B cell (primary cell): ENCODE results near the gene WBP1. TPM values are rescaled to one million over a fixed set of nuclear protein-coding genes. Genes with fewer than 3 reads are reported as not detected.

ENCODE experiments used
- ATAC-seq: fragments of 200-7000 bp; cut with Tn5 transposase; one replicate; pipeline ENCODE4 v1.10.0; 2021; ENCODE audit warnings: low read depth, mild to moderate bottlenecking, moderate number of reproducible peaks, moderate library complexity
- CTCF ChIA-PET: fragments of 350-600 bp; sonication (Branson Sonifier 250); formaldehyde crosslinking; loops from one replicate; lab custom pipeline; 2021; ENCODE audit warnings: antibody characterized with exemption, inconsistent platforms; lab: Charles Lee
- POLR2A ChIA-PET: fragments of 350-600 bp; sonication (Branson Sonifier 250); formaldehyde crosslinking; loops from one replicate; lab custom pipeline; 2021; ENCODE audit warnings: antibody characterized with exemption; lab: Charles Lee
- DNase-seq: peaks from one replicate; pipeline ENCODE4 v3.0.0; 2013
- H2AFZ ChIP-seq: 2 replicates; pipeline ENCODE4 v1.6.1; 2012; ENCODE audit warnings: mild to moderate bottlenecking, low read depth, low read length; ENCODE audit not compliant: insufficient read depth, poor library complexity, severe bottlenecking
- H3K27ac ChIP-seq, 2 donors: 1 replicate in 1 of 2; 2 replicates in 1 of 2; pipeline ENCODE4 v1.5.1; 2012 to 2013; ENCODE audit warnings: low read length in 2 of 2, mild to moderate bottlenecking in 2 of 2, moderate library complexity in 1 of 2
- H3K27me3 ChIP-seq, 4 experiments: fragments of 200-600 bp in 1 of 4; sonication (generic) in 1 of 4; replicated peaks in 1 of 4; 1 replicate in 2 of 4; 2 replicates in 2 of 4; pipeline versions ENCODE4 v1.6.1 to v1.7.0; 2013 to 2016; ENCODE audit warnings: low read length in 3 of 4, mild to moderate bottlenecking in 2 of 4, mixed read lengths in 1 of 4, moderate library complexity in 1 of 4; ENCODE audit not compliant: insufficient read depth in 4 of 4, control insufficient read depth in 3 of 4; ENCODE audit errors: control extremely low read depth in 1 of 4
- H3K36me3 ChIP-seq, 2 experiments: replicated peaks in 1 of 2; 1 replicate in 1 of 2; 2 replicates in 1 of 2; pipeline versions ENCODE4 v1.6.1 to v1.7.1; 2013; ENCODE audit warnings: low read length in 1 of 2; ENCODE audit not compliant: insufficient read depth in 2 of 2, control insufficient read depth in 1 of 2; ENCODE audit errors: control extremely low read depth in 1 of 2, extremely low read depth in 1 of 2
- H3K4me1 ChIP-seq, 2 donors: fragments of 200-600 bp in 1 of 2; sonication (generic) in 1 of 2; 1 replicate in 1 of 2; 2 replicates in 1 of 2; pipeline versions ENCODE4 v1.5.1 to v1.6.1; 2013 to 2017; ENCODE audit warnings: low read length in 2 of 2; ENCODE audit not compliant: control insufficient read depth in 2 of 2, insufficient read depth in 2 of 2
- H3K4me2 ChIP-seq: replicated peaks from 2 replicates; pipeline ENCODE3; 2012; ENCODE audit warnings: mild to moderate bottlenecking, low read depth, low read length; ENCODE audit not compliant: poor library complexity, severe bottlenecking
- H3K4me3 ChIP-seq, 5 experiments: fragments of 200-600 bp in 1 of 5; sonication (generic) in 1 of 5; 1 replicate in 3 of 5; 2 replicates in 2 of 5; pipeline versions ENCODE4 v1.5.1 to v1.7.0; 2011 to 2016; ENCODE audit warnings: low read length in 4 of 5, mild to moderate bottlenecking in 4 of 5, low read depth in 2 of 5, control low read depth in 1 of 5, moderate library complexity in 1 of 5; ENCODE audit not compliant: insufficient read depth in 1 of 5; ENCODE audit errors: control extremely low read depth in 1 of 5, extremely low read depth in 1 of 5
- H3K79me2 ChIP-seq: fragments of 200-600 bp; sonication (generic); one replicate; pipeline ENCODE4 v1.6.0; 2016; ENCODE audit warnings: low read length; ENCODE audit not compliant: control insufficient read depth, insufficient read depth
- H3K9ac ChIP-seq: fragments of 200-600 bp; sonication (generic); 2 replicates; pipeline ENCODE4 v1.6.1; 2017; ENCODE audit warnings: mild to moderate bottlenecking, low read length, moderate library complexity
- H3K9me3 ChIP-seq, 3 donors: one replicate each; pipeline versions ENCODE4 v1.6.1 to v1.7.1; 2013; ENCODE audit warnings: low read length in 2 of 3; ENCODE audit not compliant: control insufficient read depth in 2 of 3, insufficient read depth in 1 of 3; ENCODE audit errors: control extremely low read depth in 1 of 3
- H4K20me1 ChIP-seq: 2 replicates; pipeline ENCODE4 v1.6.0; 2012; ENCODE audit warnings: mild to moderate bottlenecking, low read length; ENCODE audit not compliant: insufficient read depth, control insufficient read depth, poor library complexity, severe bottlenecking
- H3K27ac Mint-ChIP-seq: one replicate; pipeline ENCODE4 v1.8.0; 2021; ENCODE audit warnings: mixed read lengths
- H3K27me3 Mint-ChIP-seq: one replicate; pipeline ENCODE4 v1.8.0; 2021; ENCODE audit warnings: mixed read lengths
- H3K4me1 Mint-ChIP-seq: one replicate; pipeline ENCODE4 v1.8.0; 2021; ENCODE audit warnings: mixed read lengths
- H3K4me3 Mint-ChIP-seq: one replicate; pipeline ENCODE4 v1.8.0; 2021; ENCODE audit warnings: mixed read lengths
- H3K9me3 Mint-ChIP-seq: one replicate; pipeline ENCODE4 v1.8.0; 2022; ENCODE audit warnings: mixed read lengths; ENCODE audit not compliant: insufficient read depth
- CTCF ChIP-seq: fragments of 200-600 bp; IDR thresholded peaks from one replicate; pipeline ENCODE4 v1.8.0; 2022; ENCODE audit warnings: antibody characterized with exemption, mild to moderate bottlenecking
- EZH2 ChIP-seq: IDR thresholded peaks from 2 replicates; pipeline ENCODE4 v1.6.1; 2012; ENCODE audit warnings: borderline replicate concordance, low read depth, mild to moderate bottlenecking, moderate library complexity, low read length; ENCODE audit not compliant: insufficient read depth, poor library complexity, severe bottlenecking
- WGBS: methylation state at CpG from one replicate; pipeline ENCODE4 v1.1.5; 2013; ENCODE audit warnings: missing lambda C conversion rate; ENCODE audit not compliant: insufficient coverage; 5-methylcytosine and 5-hydroxymethylcytosine counted together
- intact Hi-C: fragments of 100-400 bp; cut with micrococcal nuclease; formaldehyde crosslinking; loops from one replicate; pipeline ENCODE4 v1.10.0; 2022
- polyA plus RNA-seq: library from polyadenylated mRNA; depleted of rRNA; stranded (reverse); fragments of >200 nt; gene quantifications from 2 replicates; pipeline ENCODE4 v1.2.3, GENCODE V29; 2012
- total RNA-seq, 2 donors: library from RNA; stranded (reverse); fragments of 120-200 nt in 1 of 2; gene quantifications; 1 replicate in 1 of 2; 2 replicates in 1 of 2; pipeline versions ENCODE4 v1.2.3 to v1.2.4, GENCODE V29; 2013 to 2022

Gene WBP1
- total and polyA plus RNA-seq, 2 donors (not counting 1 experiment from before 2014, with no cell fraction given), result 98.4 to 207 TPM

GRCh38 chr2:74496997-74497776 lies 38.9 kb downstream of the WBP1 start:
- Histone ChIP-seq H3K27ac (no peak overlapping the region), H3K4me2 (peak overlapping the region; percentile 91), H2AFZ (no peak overlapping the region), H3K9me3 (peaks cover 0 to 18% (median 0%) of the 10 kb centered on the region in 3 donors), H3K4me1 (peaks cover 31 to 34% of the 10 kb centered on the region in 2 donors), H3K27me3 (peaks cover 0 to 52% (median 28%) of the 10 kb centered on the region in 4 experiments), H3K79me2 (no peaks in the 10 kb centered on the region), H3K36me3 (peaks cover 0 to 20% of the 10 kb centered on the region in 2 experiments), H3K4me3 (peak overlapping the region in 1 of 5 experiments; percentile 69), H4K20me1 (no peaks in the 10 kb centered on the region), H3K9ac (peak overlapping the region; percentile 70)
- H3K27me3 Mint-ChIP-seq, result peaks cover 38% of the 10 kb centered on the region
- peak overlapping the region; percentile 26 for H3K27ac Mint-ChIP-seq
- ATAC-seq (no peak), DNase-seq (no peak)
- H3K9me3 Mint-ChIP-seq, result no peaks in the 10 kb centered on the region
- intact Hi-C loops, result loop anchor here (5.0 kb wide), 1 partner anchor 35 kb away; no protein-coding TSS in a partner anchor
- TF ChIP-seq CTCF, result no peak
- TF ChIP-seq EZH2, result no peak
- ChIA-PET CTCF (interaction anchor here (1.4 to 1.7 kb wide), 3 partner anchors 10 to 89 kb away, joined by 4 to 6 read pairs (median 4); partner anchors contain the start of gene PCGF1), POLR2A (interaction anchor here (0.5 to 1.9 kb wide), 4 partner anchors 10 to 35 kb away, joined by 3 to 7 read pairs (median 3); partner anchors contain the start of genes AUP1, HTRA2 and PCGF1)
- 70% methylated on average over 14 of the region's 19 CpGs for WGBS
- H3K4me1 Mint-ChIP-seq, result peaks cover 32% of the 10 kb centered on the region
- peak overlapping the region; percentile 92 for H3K4me3 Mint-ChIP-seq
